HCT116 (cell line): ENCODE data around the gene PPFIA1. TPM values are rescaled to one million over a fixed set of nuclear protein-coding genes. Genes with fewer than 3 reads are reported as not detected.

Experiments used
- ATAC-seq: fragments of 200-7000 bp; cut with Tn5 transposase; 2 replicates; pipeline ENCODE4 v1.9.1; 2020; ENCODE audit warnings: mild to moderate bottlenecking, moderate library complexity
- BruUV-seq: library from RNA; stranded (reverse); fragments of 400-500 nt; replicated peaks from 2 replicates; lab custom pipeline; 2021; lab: Mats Ljungman, UMichigan
- CTCF ChIA-PET: fragments of 300-600 bp; sonication (Branson Sonifier 250); formaldehyde crosslinking; loops from one replicate; lab custom pipeline; 2021; ENCODE audit warnings: antibody characterized with exemption; lab: Charles Lee
- POLR2A ChIA-PET: fragments of 300-600, 350-600 bp; sonication (Branson Sonifier 250); formaldehyde crosslinking; loops from one replicate; lab custom pipeline; 2021; ENCODE audit warnings: antibody characterized with exemption; lab: Charles Lee
- RAD21 ChIA-PET, 2 experiments: fragments of 300-600 bp; sonication (Branson Sonifier 250); formaldehyde crosslinking; loops; one replicate each; lab custom pipeline; 2023; ENCODE audit warnings: low total read pairs in 2 of 2; ENCODE audit not compliant: uncharacterized antibody in 2 of 2, unreplicated experiment in 2 of 2, low non-redundant PET in 1 of 2; lab: Charles Lee
- DNase-seq: peaks from one replicate; pipeline ENCODE4 v3.0.0-alpha.2; 2010; ENCODE audit warnings: low read depth, low spot score
- H2AFZ ChIP-seq: fragments of 200-600 bp; shearing (Covaris generic), sonication (generic); 2 replicates; pipeline ENCODE4 v1.6.1; 2017; ENCODE audit warnings: low read depth, mixed run types, mixed read lengths, antibody characterized with exemption, low read length; ENCODE audit not compliant: poor library complexity, severe bottlenecking
- H3K27ac ChIP-seq: 2 replicates; pipeline ENCODE4 v1.5.1; 2012; ENCODE audit warnings: low read depth, low read length
- H3K27me3 ChIP-seq: fragments of 200-600 bp; sonication (generic); 2 replicates; pipeline ENCODE4 v1.6.1; 2016; ENCODE audit warnings: mixed run types, low read length, mixed read lengths; ENCODE audit not compliant: insufficient read depth
- H3K36me3 ChIP-seq, 2 experiments: fragments of 200-500 bp in 1 of 2; fragments of 200-600 bp in 1 of 2; sonication (Bioruptor generic) in 1 of 2; sonication (generic) in 1 of 2; 2 replicates each; pipeline versions ENCODE4 v1.5.1 to v1.6.1; 2014 to 2016; ENCODE audit warnings: low read length in 2 of 2, inconsistent platforms in 1 of 2, mixed read lengths in 1 of 2, mixed run types in 1 of 2; ENCODE audit not compliant: insufficient read depth in 2 of 2, control insufficient read depth in 1 of 2
- H3K4me1 ChIP-seq, 2 experiments: fragments of 200-600 bp in 1 of 2; sonication (generic) in 1 of 2; 2 replicates each; pipeline versions ENCODE4 v1.5.1 to v1.6.1; 2012 to 2017; ENCODE audit warnings: low read length in 2 of 2, inconsistent platforms in 1 of 2, mild to moderate bottlenecking in 1 of 2, mixed read lengths in 1 of 2, mixed run types in 1 of 2, moderate library complexity in 1 of 2; ENCODE audit not compliant: insufficient read depth in 2 of 2, control insufficient read depth in 1 of 2
- H3K4me2 ChIP-seq: fragments of 200-600 bp; sonication (generic); 2 replicates; pipeline ENCODE4 v1.6.1; 2017; ENCODE audit warnings: mixed run types, low read length, mixed read lengths
- H3K4me3 ChIP-seq, 2 experiments: fragments of 200-600 bp in 1 of 2; sonication (generic) in 1 of 2; replicated peaks in 1 of 2; 2 replicates each; pipeline ENCODE4 v1.5.1; 2011 to 2016; ENCODE audit warnings: low read length in 2 of 2, control low read depth in 1 of 2, low read depth in 1 of 2, mild to moderate bottlenecking in 1 of 2, mixed read lengths in 1 of 2, mixed run types in 1 of 2
- H3K79me2 ChIP-seq: fragments of 200-600 bp; sonication (generic); 2 replicates; pipeline ENCODE4 v1.6.1; 2017; ENCODE audit warnings: mild to moderate bottlenecking, mixed run types, low read length, moderate library complexity, mixed read lengths; ENCODE audit not compliant: insufficient read depth
- H3K9ac ChIP-seq: fragments of 200-600 bp; sonication (generic); 2 replicates; pipeline ENCODE4 v1.6.1; 2016; ENCODE audit warnings: low read length, mixed read lengths
- H3K9me2 ChIP-seq: fragments of 200-600 bp; sonication (generic), shearing (Covaris generic); 2 replicates; pipeline ENCODE4 v1.6.1; 2017; ENCODE audit warnings: mixed run types, mild to moderate bottlenecking, moderate library complexity; ENCODE audit not compliant: insufficient read depth
- H3K9me3 ChIP-seq, 2 experiments: fragments of 200-500 bp in 1 of 2; fragments of 200-600 bp in 1 of 2; sonication (Bioruptor generic) in 1 of 2; sonication (generic) in 1 of 2; 2 replicates each; pipeline ENCODE4 v1.6.1; 2014 to 2017; ENCODE audit warnings: low read length in 2 of 2, mixed read lengths in 2 of 2, inconsistent platforms in 1 of 2, low read depth in 1 of 2, mild to moderate bottlenecking in 1 of 2, mixed run types in 1 of 2, moderate library complexity in 1 of 2; ENCODE audit not compliant: control insufficient read depth in 1 of 2, insufficient read depth in 1 of 2
- H4K20me1 ChIP-seq: fragments of 200-600 bp; sonication (generic), shearing (Covaris generic); 2 replicates; pipeline ENCODE4 v1.6.1; 2017; ENCODE audit warnings: mixed run types, mild to moderate bottlenecking, moderate library complexity; ENCODE audit not compliant: insufficient read depth
- CBX3 ChIP-seq: IDR thresholded peaks from 2 replicates; pipeline ENCODE4 v1.6.1; 2012; ENCODE audit warnings: low read depth
- EGR1 ChIP-seq: IDR thresholded peaks from 2 replicates; pipeline ENCODE4 v1.6.1; 2012; ENCODE audit warnings: low read depth
- JUND ChIP-seq: IDR thresholded peaks from 2 replicates; pipeline ENCODE4 v1.6.1; 2012
- POLR2AphosphoS5 ChIP-seq: IDR thresholded peaks from 2 replicates; pipeline ENCODE4 v1.6.1; 2011; ENCODE audit warnings: mild to moderate bottlenecking, low read depth, low read length, moderate library complexity
- REST ChIP-seq: IDR thresholded peaks from 2 replicates; pipeline ENCODE4 v1.6.1; 2012; ENCODE audit warnings: low read depth
- SP1 ChIP-seq: IDR thresholded peaks from 2 replicates; pipeline ENCODE4 v1.6.1; 2012; ENCODE audit warnings: low read depth
- YY1 ChIP-seq: IDR thresholded peaks from 2 replicates; pipeline ENCODE4 v1.6.1; 2011; ENCODE audit warnings: low read length, low read depth, moderate library complexity, mild to moderate bottlenecking; ENCODE audit not compliant: insufficient replicate concordance; ENCODE audit errors: extremely low read depth
- intact Hi-C: fragments of 100-400 bp; cut with micrococcal nuclease; formaldehyde crosslinking; loops from 2 replicates; pipeline ENCODE4 v1.10.0; 2022
- total RNA-seq: library from RNA; stranded (reverse); gene quantifications from one replicate; pipeline ENCODE4 v1.2.1, GENCODE V29; 2021; ENCODE audit not compliant: unreplicated experiment
- TF ChIP-seq, protein P1 (sequence below): IDR thresholded peaks from 2 replicates; pipeline ENCODE4 v1.6.1; 2012

Gene PPFIA1
- total RNA-seq, 1 experiment from 2014 or later = 48.6 TPM

GRCh38 chr11:70299636-70300035, 29.1 kb downstream of the PPFIA1 start (continued):
- TF ChIP-seq REST = no peak
- TF ChIP-seq EGR1 = no peak

DNA sequence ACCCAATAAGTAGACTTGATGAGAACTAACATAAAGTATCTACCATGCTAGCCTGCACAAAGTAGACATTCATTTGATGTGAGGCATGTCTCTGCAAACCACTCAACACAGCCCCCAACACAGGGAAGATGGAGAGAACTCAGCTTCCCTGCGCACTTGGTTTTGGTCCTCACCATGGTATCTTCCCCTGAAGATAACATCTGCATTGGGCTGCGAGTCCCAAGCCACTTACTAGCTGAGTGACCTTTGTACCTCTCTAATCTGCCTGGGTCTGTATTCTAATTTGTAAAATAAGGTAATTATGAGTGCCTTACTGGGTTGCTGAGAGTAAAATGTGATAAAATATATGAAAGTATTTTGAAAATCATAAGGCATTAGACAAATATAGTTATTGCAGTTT, 30.7 kb downstream of the PPFIA1 start:
- no peaks in the 10 kb centered on the region for H3K9me2 ChIP-seq
- no peak for TF ChIP-seq CBX3
- no peak for TF ChIP-seq REST
- TF ChIP-seq SP1 = no peak
- TF ChIP-seq YY1 = no peak
- no peak for TF ChIP-seq POLR2AphosphoS5
- no peak for TF ChIP-seq EGR1
- no peak for TF ChIP-seq JUND
- TF ChIP-seq, protein P1, sequence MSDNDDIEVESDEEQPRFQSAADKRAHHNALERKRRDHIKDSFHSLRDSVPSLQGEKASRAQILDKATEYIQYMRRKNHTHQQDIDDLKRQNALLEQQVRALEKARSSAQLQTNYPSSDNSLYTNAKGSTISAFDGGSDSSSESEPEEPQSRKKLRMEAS = no peak
- H3K27ac ChIP-seq = no peak overlapping the region
- H3K36me3 ChIP-seq = peaks cover 4 to 9% of the 10 kb centered on the region in 2 experiments; a peak in 2 of 4 replicates
- H3K4me1 ChIP-seq = no peaks in the 10 kb centered on the region
- H3K9me3 ChIP-seq = no peaks in the 10 kb centered on the region
- no peak overlapping the region for H3K4me2 ChIP-seq
- H2AFZ ChIP-seq = no peak overlapping the region
- ATAC-seq = no peak
- RAD21 ChIA-PET = no interaction called here
- no peaks in the 10 kb centered on the region for H3K27me3 ChIP-seq
- DNase-seq = no peak
- peaks cover 4% of the 10 kb centered on the region; the same call in 1 of the 2 replicates for H4K20me1 ChIP-seq
- intact Hi-C loops = no loop called here
- no peak overlapping the region for H3K4me3 ChIP-seq
- BruUV-seq = no TSS peak
- H3K79me2 ChIP-seq = peaks cover 70% of the 10 kb centered on the region
- no peak overlapping the region for H3K9ac ChIP-seq
- CTCF ChIA-PET = no interaction called here
- POLR2A ChIA-PET = no interaction called here
